ENCODE measurements around the gene ADAMTSL2.

DNA sequence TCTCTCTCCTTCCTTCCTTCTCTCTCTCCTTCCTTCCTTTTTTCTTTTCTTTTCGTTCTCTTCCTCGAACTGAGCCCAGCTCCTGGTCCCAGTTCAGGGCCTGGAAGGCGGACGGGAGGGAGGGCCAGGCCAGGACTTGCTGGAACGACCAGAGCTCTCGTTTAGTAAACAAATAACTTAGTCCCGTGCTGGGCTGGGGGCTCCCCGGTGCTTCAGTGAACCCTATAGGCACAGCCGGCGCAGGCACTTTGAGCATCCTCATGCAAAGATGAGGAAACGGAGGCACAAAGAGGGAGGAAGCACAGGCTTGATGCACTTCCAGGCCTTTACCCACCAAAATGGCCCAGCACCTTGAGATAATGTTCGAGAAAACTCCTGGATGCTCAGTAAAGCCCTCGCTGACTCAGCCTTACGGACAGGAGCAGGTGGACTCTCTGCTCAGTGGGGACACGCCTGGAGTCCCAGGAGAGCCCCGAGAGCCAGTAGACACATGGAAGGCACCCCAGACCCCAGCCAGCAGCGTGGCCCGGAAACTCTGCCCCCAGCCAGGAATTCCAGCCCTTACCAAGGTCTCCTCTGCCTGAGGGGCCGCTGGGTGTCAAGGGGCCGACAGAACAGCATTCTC lies 55.8 kb downstream of the ADAMTSL2 start:
- TF ChIP-seq, protein P1, sequence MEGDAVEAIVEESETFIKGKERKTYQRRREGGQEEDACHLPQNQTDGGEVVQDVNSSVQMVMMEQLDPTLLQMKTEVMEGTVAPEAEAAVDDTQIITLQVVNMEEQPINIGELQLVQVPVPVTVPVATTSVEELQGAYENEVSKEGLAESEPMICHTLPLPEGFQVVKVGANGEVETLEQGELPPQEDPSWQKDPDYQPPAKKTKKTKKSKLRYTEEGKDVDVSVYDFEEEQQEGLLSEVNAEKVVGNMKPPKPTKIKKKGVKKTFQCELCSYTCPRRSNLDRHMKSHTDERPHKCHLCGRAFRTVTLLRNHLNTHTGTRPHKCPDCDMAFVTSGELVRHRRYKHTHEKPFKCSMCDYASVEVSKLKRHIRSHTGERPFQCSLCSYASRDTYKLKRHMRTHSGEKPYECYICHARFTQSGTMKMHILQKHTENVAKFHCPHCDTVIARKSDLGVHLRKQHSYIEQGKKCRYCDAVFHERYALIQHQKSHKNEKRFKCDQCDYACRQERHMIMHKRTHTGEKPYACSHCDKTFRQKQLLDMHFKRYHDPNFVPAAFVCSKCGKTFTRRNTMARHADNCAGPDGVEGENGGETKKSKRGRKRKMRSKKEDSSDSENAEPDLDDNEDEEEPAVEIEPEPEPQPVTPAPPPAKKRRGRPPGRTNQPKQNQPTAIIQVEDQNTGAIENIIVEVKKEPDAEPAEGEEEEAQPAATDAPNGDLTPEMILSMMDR (IDR thresholded peaks at IDR 0.05; ENCODE audit: insufficient read depth, low read length, poor library complexity, severe bottlenecking), result no peak
- TF ChIP-seq EZH2phosphoT487 (conservative IDR thresholded peaks at IDR 0.05; ENCODE audit: low read length), result no peak
